Measurements from ENCODE around the gene C3orf70. TPM values are rescaled to one million over a fixed set of nuclear protein-coding genes. Genes with fewer than 3 reads are reported as not detected.

The C3orf70 gene
- total and polyA plus RNA-seq, 2 of the 8 experiments (the other 6 are each of a cell fraction or from before 2014, with no cell fraction given) = 1.7 to 2.0 TPM

DNA sequence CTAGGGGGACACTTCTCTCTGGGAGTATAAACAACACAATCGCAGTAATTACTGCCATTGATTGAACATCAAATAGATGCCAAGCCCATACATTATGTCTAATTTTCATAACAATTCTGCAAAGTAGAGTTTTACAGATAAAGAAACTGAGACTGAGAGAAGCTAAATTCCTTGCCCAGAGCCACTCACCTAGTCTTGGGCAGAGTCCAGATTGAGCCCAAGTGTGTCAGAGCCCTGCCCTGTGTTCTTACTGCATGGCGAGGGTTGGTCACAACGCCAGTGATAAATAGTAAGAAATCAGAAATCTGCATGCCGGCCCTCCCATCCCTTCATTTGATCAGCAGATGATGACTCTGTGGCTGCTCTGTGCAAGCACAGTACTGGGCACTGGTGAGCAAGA is 106.3 kb downstream of the C3orf70 start:
- H3K14ac ChIP-seq (ENCODE audit: insufficient read length) = no peak overlapping the region
- no peak for DNase-seq (ENCODE audit: low read depth in 1 of 2, low spot score in 2 of 2)
- ChIA-PET CTCF (ENCODE audit: partially characterized antibody) (interaction anchor here (1.5 to 10.2 kb wide), 4 partner anchors 20 to 262 kb away, joined by 3 to 97 read pairs (median 4); no protein-coding TSS in a partner anchor), POLR2A (ENCODE audit: partially characterized antibody) (no interaction called here)
- no peaks in the 10 kb centered on the region for H3K9me3 ChIP-seq (ENCODE audit: insufficient read depth in 2 of 2, low read depth in 1 of 2, low read length in 1 of 2)
- H4K91ac ChIP-seq (replicated peaks; ENCODE audit: insufficient read length, low read length) = no peak overlapping the region
- H2BK12ac ChIP-seq (ENCODE audit: low read depth, low read length) = no peak overlapping the region
- H3K4ac ChIP-seq (replicated peaks; ENCODE audit: insufficient read length, low read depth, low read length) = no peak overlapping the region
- H3K56ac ChIP-seq (replicated peaks; ENCODE audit: insufficient read length, low read depth, low read length) = no peak overlapping the region
- H2AFZ ChIP-seq (ENCODE audit: low read length) = no peak overlapping the region
- H2BK120ac ChIP-seq (replicated peaks; ENCODE audit: low read depth, low read length) = no peak overlapping the region
- H2BK20ac ChIP-seq (ENCODE audit: low read length) = no peak overlapping the region
- H2BK15ac ChIP-seq (ENCODE audit: low read length) = no peak overlapping the region
- H3K9ac ChIP-seq (replicated peaks in 1 of 4; ENCODE audit: extremely low read depth in 1 of 4, low read depth in 3 of 4, low read length in 3 of 4) = no peak overlapping the region
- no peak overlapping the region for H3K4me3 ChIP-seq (ENCODE audit: extremely low read depth in 1 of 4, insufficient read depth in 2 of 4, low read depth in 3 of 4, low read length in 4 of 4)
- no peaks in the 10 kb centered on the region for H3K27me3 ChIP-seq (replicated peaks in 1 of 4; ENCODE audit: control insufficient read depth in 3 of 4, extremely low read depth in 1 of 4, insufficient read depth in 3 of 4, low read length in 3 of 4)
- H3K4me2 ChIP-seq (ENCODE audit: insufficient read depth in 1 of 2, low read depth in 2 of 2, low read length in 2 of 2) = no peak overlapping the region
- FAIRE-seq = no peak
- no peaks in the 10 kb centered on the region for H4K20me1 ChIP-seq (replicated peaks in 1 of 2; ENCODE audit: control insufficient read depth in 1 of 2, insufficient read depth in 2 of 2, low read length in 2 of 2)
- H3K79me1 ChIP-seq (ENCODE audit: low read depth, low read length) = no peaks in the 10 kb centered on the region
- 0 out of 2 replicates have a peak overlapping the region, but pooled peaks have one; percentile 4 for H4K8ac ChIP-seq (ENCODE audit: extremely low read depth, insufficient read depth, low read length)
- no peak overlapping the region for H4K5ac ChIP-seq (ENCODE audit: insufficient read length, low read depth, low read length)
- WGBS, 2 experiments (ENCODE audit: extremely low coverage in 1 of 2, insufficient coverage in 1 of 2, insufficient read length in 1 of 2, insufficient replicate concordance in 2 of 2, low coverage in 1 of 2, low lambda C conversion rate in 2 of 2, missing lambda C conversion rate in 1 of 2) = 98% methylated on average over 4 of the region's 4 CpGs; no CpG with 5 or more reads in 1 of the 2 experiments
- peaks cover 0 to 4% (median 1%) of the 10 kb centered on the region in 4 experiments; a peak in 2 of 7 replicates for H3K4me1 ChIP-seq (replicated peaks in 1 of 4; ENCODE audit: control insufficient read depth in 3 of 4, insufficient read depth in 4 of 4, low read length in 3 of 4)
- H2AK5ac ChIP-seq (ENCODE audit: low read depth, low read length) = no peak overlapping the region
- H3K79me2 ChIP-seq (ENCODE audit: control insufficient read depth in 1 of 2, insufficient read depth in 2 of 2, low read length in 2 of 2) = no peaks in the 10 kb centered on the region
- H3K36me3 ChIP-seq (ENCODE audit: control insufficient read depth in 2 of 4, insufficient read depth in 4 of 4, low read length in 3 of 4) = peaks cover 0 to 9% (median 0%) of the 10 kb centered on the region in 4 experiments; a peak in 4 of 8 replicates
- no peak overlapping the region for H3K18ac ChIP-seq (ENCODE audit: extremely low read depth, low read length)
- H3K23me2 ChIP-seq (ENCODE audit: low read depth, low read length) = no peaks in the 10 kb centered on the region
- no peak overlapping the region for H3K23ac ChIP-seq (ENCODE audit: insufficient read length)
- no peak overlapping the region for H3K27ac ChIP-seq (ENCODE audit: low read depth, low read length)
- H2BK5ac ChIP-seq (ENCODE audit: low read depth, low read length) = no peak overlapping the region
- no peak for TF ChIP-seq CBX5 (IDR thresholded peaks at IDR 0.05; ENCODE audit: low read depth, low read length)
- TF ChIP-seq CHD2 (IDR thresholded peaks at IDR 0.05; ENCODE audit: low read length) = no peak
- TF ChIP-seq SP4 (IDR thresholded peaks at IDR 0.05; ENCODE audit: low read length) = no peak
- TF ChIP-seq SIN3A (conservative IDR thresholded peaks at IDR 0.05 in 1 of 2, IDR thresholded peaks at IDR 0.05 in 1 of 2; ENCODE audit: low read depth in 1 of 2, low read length in 2 of 2) = no peak
- no peak for TF ChIP-seq ZNF274 (IDR thresholded peaks at IDR 0.05; ENCODE audit: borderline replicate concordance, extremely low read depth, low read length)
